HL-60 (cell line): ENCODE results near the gene RPS6KA3.

Experiments used
- DNase-seq, 2 experiments: peaks; one replicate each; pipeline ENCODE4 v3.0.0-alpha.2; 2010 to 2020; ENCODE audit warnings: low read depth in 1 of 2, low spot score in 1 of 2
- H3K27ac ChIP-seq: fragments of 250-450 bp; sonication (Bioruptor Pico); replicated peaks from 2 replicates; pipeline ENCODE4 v1.5.1; 2020; ENCODE audit warnings: mild to moderate bottlenecking, moderate library complexity
- H3K27me3 ChIP-seq: fragments of 250-450 bp; sonication (Bioruptor Pico); 2 replicates; pipeline ENCODE4 v1.5.1; 2021; ENCODE audit warnings: mild to moderate bottlenecking, moderate library complexity; ENCODE audit not compliant: insufficient read depth, poor library complexity, severe bottlenecking
- H3K4me3 ChIP-seq: replicated peaks from 2 replicates; pipeline ENCODE4 v1.5.1; 2011; ENCODE audit warnings: mild to moderate bottlenecking, control low read depth, low read length; ENCODE audit not compliant: insufficient read depth
- CTCF ChIP-seq: IDR thresholded peaks from one replicate; pipeline ENCODE4 v1.5.1; 2011; ENCODE audit warnings: low read length, control low read depth, inconsistent platforms; ENCODE audit not compliant: insufficient read depth
- GABPA ChIP-seq: IDR thresholded peaks from 2 replicates; pipeline ENCODE4 v1.6.1; 2012; ENCODE audit warnings: low read depth
- POLR2AphosphoS5 ChIP-seq: IDR thresholded peaks from 2 replicates; pipeline ENCODE4 v1.6.1; 2012; ENCODE audit warnings: low read depth
- REST ChIP-seq: IDR thresholded peaks from 2 replicates; pipeline ENCODE4 v1.6.1; 2012; ENCODE audit warnings: low read depth; ENCODE audit not compliant: insufficient replicate concordance
- SPI1 ChIP-seq: IDR thresholded peaks from 2 replicates; pipeline ENCODE4 v1.6.1; 2012; ENCODE audit warnings: low read depth, mild to moderate bottlenecking, borderline replicate concordance

The RPS6KA3 gene

GRCh38 chrX:20215565-20215964 is 51.1 kb downstream of the RPS6KA3 start:
- no peak for TF ChIP-seq POLR2AphosphoS5
- no peak for TF ChIP-seq GABPA
- TF ChIP-seq REST = no peak
- TF ChIP-seq SPI1 = no peak
- no peak for TF ChIP-seq CTCF
- Histone ChIP-seq H3K27me3 (no peaks in the 10 kb centered on the region), H3K4me3 (no peak overlapping the region), H3K27ac (no peak overlapping the region)
- DNase-seq = no peak

- DNase-seq = no peak
- no peak overlapping the region for H3K27ac ChIP-seq
- H3K4me3 ChIP-seq = no peak overlapping the region
- no peak for TF ChIP-seq POLR2AphosphoS5
- TF ChIP-seq GABPA = no peak
- no peak for TF ChIP-seq CTCF
- TF ChIP-seq REST = no peak
- H3K27me3 ChIP-seq = no peaks in the 10 kb centered on the region
Measured at GRCh38 chrX:20212486-20213089, 54.1 kb downstream of the RPS6KA3 start.

GRCh38 chrX:20211261-20211786 is 55.4 kb downstream of the RPS6KA3 start:
- TF ChIP-seq SPI1 (no peak), CTCF (no peak), GABPA (no peak), REST (no peak), POLR2AphosphoS5 (no peak)
- no peaks in the 10 kb centered on the region for H3K27me3 ChIP-seq
- no peak overlapping the region for H3K27ac ChIP-seq
- H3K4me3 ChIP-seq = no peak overlapping the region
- DNase-seq = no peak
